Stimulated activated CD8-positive, alpha-beta memory T cell treated with anti-CD3 and anti-CD28 coated beads, Interleukin-12 subunit alpha, Interleukin-12 subunit beta, amount 100 ng/mL, for 24 hours (primary cell): ENCODE data around the gene CAPN13.

Experiments
- DNase-seq: peaks from one replicate; pipeline ENCODE4 v3.0.0-alpha.2; 2020; ENCODE audit errors: extremely low read depth

The CAPN13 gene

GRCh38 chr2:30765191-30765590, 42.1 kb downstream of the CAPN13 start:
- DNase-seq = no peak

GRCh38 chr2:30764021-30764800, 43.0 kb downstream of the CAPN13 start:
- no peak for DNase-seq

- no peak for DNase-seq
These were observed 44.0 kb downstream of the CAPN13 start for GRCh38 chr2:30763151-30763660.

- no peak for DNase-seq
These were observed 46.0 kb downstream of the CAPN13 start for GRCh38 chr2:30761226-30761625.

GRCh38 chr2:30759481-30759880, 47.8 kb downstream of the CAPN13 start:
- no peak for DNase-seq

DNA sequence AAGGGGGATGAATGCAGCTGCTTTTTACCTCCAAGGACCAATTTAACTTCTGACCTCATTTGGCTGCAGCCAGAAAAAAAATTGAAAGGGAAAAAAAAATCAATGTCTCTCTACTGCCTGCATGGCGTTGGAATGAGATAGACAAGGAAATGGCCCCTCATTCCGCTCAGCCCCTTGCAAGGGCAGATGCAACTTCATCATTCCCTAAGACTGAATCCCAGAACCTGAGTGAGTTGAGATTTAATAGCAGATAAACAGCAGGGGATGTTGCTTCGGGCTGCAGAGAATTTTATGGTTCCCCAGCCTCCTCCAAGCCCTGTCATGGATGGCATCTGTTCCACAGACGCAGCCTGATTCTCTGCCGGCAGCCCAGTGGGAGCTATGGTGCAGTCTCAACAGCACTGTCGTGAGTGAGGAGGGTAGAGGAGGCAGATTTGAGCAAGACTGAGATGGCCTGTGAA, 49.0 kb downstream of the CAPN13 start:
- no peak for DNase-seq

DNA sequence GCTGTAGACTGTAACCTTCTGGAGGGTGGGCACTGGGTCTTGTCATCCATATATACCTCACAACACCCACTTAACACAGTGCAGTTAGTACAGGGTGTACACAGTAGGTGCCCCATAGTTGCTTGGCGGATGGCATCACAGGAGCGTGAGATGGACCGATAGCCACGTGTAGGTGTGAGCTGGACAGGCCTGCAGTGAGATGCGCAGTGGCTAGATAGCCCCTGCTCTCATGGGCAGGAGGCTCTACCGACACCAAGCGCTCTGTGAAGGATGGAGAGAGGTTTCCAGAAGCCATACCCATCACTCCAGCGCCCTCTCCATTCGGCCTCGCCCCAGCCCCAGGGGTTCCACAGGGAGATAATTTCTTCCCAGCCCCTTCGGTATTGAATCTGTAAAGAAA, 49.5 kb downstream of the CAPN13 start:
- no peak for DNase-seq

DNA sequence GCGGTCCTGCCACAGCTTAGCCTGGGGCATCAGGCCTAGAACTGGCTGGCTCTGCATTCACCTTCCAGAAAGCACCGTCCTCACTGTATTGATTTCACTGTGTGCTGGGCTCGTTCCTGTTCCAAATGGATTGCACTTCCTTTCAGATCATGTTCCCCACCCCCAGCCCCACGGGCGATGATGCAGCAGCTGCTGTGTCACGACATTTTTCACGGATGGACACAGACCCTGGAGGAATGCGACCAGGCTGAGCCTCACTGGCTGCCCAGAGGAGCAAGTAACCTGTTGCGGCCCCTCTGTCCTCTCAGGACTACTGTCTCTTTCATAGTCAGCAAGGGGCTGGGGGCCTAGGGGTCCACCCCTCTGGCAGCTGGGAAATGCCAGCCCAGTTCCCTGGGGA, 50.3 kb downstream of the CAPN13 start:
- no peak for DNase-seq

DNA sequence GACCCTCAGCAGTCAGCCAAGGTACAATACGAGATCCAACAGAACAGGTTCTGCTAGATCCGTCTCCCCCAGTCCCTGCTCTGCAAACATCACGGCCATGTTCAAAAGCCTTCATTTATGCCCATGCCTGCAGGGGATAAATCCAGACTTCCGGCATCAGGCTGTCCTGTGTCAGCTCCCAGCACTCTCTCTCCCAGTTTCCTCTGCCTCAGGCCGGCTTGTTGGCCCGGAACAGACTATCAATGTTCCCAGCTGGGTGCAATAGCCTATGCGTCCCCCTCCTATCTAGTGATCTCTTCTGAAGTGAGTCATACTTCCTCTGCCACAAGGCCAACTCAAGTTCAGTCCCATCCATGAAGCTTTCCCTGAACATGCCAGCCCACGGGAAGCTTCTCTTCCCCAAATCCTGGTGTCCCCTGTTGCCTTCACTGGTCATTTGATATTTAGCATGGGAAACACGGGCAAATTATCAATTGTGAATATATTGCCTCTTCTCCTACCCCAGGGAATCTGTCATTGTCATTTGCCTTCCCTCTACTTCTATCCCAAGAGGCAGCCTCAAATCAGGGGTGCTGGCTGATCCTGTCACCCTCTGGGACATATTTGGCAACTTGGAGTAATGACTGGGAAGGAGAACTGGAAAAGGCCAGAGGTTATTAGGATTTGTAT, 51.1 kb downstream of the CAPN13 start:
- DNase-seq = no peak

GRCh38 chr2:30753630-30754029, 53.6 kb downstream of the CAPN13 start:
- DNase-seq = no peak

GRCh38 chr2:30752811-30753210, 54.4 kb downstream of the CAPN13 start:
- no peak for DNase-seq

DNA sequence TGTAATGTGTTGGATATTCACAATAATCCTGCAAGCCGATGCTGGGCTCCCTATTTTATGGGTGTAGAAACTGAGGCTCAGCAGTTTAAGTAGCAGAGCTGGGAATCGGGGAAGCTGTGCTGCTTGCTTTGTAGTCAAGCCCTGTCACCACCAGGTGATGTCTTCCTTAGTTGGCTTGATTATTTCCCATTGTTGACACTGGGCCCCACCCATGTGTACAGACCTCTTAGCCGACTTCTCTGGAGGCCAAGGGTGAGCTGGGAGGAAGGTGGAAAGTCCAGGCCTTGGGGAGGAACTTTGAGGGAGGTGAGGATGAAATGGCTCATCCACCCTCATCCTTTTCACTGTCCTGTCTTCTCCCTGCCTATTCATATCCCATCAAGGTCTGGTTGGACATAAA, 60.0 kb downstream of the CAPN13 start:
- DNase-seq = no peak

DNA sequence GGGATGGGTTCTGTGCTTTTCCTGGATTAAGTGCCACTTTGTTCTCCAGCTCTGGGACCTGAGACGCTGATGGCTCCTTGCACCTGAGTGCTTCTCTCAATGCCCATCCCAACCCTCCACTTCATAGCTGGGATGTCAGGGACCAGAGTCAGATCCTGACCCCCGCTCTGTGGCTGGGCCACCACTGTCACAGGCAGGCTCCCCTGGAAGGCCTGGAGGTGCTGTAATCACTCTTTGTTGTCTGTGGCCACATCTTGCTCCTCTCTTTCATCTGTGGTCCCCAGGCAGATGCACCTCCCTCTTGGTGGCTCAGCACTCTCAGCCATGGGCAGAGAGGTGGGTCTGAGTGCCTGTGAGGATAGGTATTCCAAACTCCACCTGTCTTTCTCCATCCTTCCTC, 62.4 kb downstream of the CAPN13 start:
- DNase-seq = no peak

GRCh38 chr2:30741576-30741975, 65.7 kb downstream of the CAPN13 start:
- DNase-seq = no peak

GRCh38 chr2:30738141-30738911, 68.9 kb downstream of the CAPN13 start:
- DNase-seq = no peak

DNA sequence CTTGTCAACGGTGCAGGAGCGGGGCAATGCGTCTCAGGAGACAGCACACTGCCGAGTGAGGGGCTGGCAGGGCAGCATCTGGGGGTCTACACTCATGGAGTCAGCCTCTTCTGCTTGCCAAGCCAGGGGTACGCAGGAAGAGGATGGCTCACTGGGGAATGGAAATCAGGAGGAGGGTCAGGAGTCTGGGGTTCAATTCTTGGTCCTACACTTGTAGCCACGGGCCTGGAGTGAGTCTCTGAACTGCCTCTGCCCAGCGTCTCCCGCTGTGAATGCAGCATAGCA, 70.0 kb downstream of the CAPN13 start:
- no peak for DNase-seq

- no peak for DNase-seq
These were observed 70.6 kb downstream of the CAPN13 start for GRCh38 chr2:30736461-30737325.

DNA sequence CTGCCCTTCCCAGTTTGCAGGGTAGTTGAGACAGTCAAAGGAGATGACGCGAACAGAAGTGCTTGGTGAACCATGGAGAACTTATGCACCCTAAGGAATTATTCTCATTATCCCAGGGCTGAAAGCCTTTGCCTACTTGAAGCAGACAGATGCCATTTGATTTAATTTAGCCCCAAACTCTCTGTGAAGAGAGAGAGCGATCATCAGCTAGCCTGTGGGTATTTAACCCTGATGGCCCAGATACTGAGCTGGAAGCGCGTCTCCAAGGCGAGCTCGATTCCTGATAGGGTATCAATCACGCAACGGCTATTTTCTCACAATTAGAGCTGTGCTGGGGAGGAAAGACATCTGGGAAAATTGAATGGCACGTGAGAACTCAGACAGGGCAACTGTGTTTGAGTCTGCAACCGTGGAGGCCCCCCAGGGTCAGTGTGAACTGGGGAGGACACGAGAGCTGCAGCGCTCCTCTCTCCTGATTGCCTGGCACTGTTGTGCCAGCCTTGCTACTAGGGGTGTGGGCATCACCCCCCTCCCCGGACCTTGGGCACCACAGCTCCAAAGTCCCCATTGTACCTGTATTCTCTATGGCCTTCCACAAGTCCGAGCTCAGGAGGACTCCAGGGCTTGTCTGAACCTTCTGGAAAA, 73.2 kb downstream of the CAPN13 start:
- DNase-seq = no peak

- no peak for DNase-seq
These were observed 74.4 kb downstream of the CAPN13 start for GRCh38 chr2:30732876-30733275.

GRCh38 chr2:30732376-30732775, 74.9 kb downstream of the CAPN13 start:
- no peak for DNase-seq

DNA sequence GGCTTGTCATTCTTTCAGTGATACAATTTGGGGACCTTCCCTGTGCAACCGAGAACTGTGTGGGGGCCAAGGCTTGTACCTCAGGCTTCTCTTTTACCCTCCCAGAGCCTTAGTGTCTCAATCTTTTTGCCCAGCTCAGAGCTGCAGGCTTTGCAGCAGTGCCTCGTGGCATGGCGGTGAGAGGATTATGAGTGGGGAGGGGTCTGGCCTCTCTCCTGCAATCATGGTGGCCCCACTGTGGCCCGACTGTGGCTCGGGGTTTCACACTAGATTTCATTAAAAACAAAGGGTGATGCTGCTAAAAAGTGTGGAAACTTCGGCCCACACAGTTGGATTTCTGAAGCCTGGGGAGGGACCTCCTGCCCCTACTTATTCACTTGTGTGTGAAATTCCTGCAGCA, 75.5 kb downstream of the CAPN13 start:
- no peak for DNase-seq
